PC-9 (cell line): ENCODE measurements around the gene ITM2B.

Experiments
- EZH2 ChIP-seq: fragments of 200-600 bp; sonication (generic); IDR thresholded peaks from 2 replicates; pipeline ENCODE4 v1.8.0; 2017; ENCODE audit warnings: antibody characterized with exemption, low read depth
- TF ChIP-seq, protein P1 (sequence below): fragments of 200-600 bp; sonication (generic); conservative IDR thresholded peaks from 2 replicates; pipeline ENCODE4 v1.6.1; 2017; ENCODE audit warnings: mixed run types, antibody characterized with exemption, mild to moderate bottlenecking, moderate library complexity

DNA sequence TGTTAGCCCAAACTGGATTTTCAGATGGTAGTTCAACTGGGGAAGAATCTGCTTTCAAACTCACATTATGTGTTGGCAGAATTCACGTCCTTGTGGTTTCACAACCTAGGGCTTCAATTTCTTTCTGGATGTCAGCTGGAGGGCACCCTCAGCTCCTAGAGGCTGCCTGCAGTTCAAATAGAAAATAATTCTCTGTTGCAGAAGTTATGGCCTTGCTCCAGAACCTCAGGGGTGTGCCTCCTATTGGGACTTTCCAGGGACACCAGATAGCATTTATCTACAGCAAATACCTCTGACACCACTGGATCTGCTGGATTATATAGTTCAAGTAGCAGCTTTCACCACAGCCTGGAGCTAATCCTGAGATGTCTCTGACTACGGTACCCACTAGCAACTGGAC lies 58.7 kb downstream of the ITM2B start:
- no peak for TF ChIP-seq EZH2
- TF ChIP-seq, protein P1, sequence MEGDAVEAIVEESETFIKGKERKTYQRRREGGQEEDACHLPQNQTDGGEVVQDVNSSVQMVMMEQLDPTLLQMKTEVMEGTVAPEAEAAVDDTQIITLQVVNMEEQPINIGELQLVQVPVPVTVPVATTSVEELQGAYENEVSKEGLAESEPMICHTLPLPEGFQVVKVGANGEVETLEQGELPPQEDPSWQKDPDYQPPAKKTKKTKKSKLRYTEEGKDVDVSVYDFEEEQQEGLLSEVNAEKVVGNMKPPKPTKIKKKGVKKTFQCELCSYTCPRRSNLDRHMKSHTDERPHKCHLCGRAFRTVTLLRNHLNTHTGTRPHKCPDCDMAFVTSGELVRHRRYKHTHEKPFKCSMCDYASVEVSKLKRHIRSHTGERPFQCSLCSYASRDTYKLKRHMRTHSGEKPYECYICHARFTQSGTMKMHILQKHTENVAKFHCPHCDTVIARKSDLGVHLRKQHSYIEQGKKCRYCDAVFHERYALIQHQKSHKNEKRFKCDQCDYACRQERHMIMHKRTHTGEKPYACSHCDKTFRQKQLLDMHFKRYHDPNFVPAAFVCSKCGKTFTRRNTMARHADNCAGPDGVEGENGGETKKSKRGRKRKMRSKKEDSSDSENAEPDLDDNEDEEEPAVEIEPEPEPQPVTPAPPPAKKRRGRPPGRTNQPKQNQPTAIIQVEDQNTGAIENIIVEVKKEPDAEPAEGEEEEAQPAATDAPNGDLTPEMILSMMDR: no peak
